HG03039 (cell line): ENCODE results near the gene MCRIP2.
"Not testable (repeated sequence)": the region's sequence is repeated elsewhere in the genome, so short reads cannot be mapped to it uniquely, and the experiment has no call there.

Source experiments
- ATAC-seq: cut with Tn5 transposase; IDR thresholded peaks from one replicate; pipeline ENCODE4 v1.9.1; 2021; ENCODE audit warnings: mild to moderate bottlenecking, moderate library complexity; ENCODE audit not compliant: unreplicated experiment

MCRIP2 gene, protein sequence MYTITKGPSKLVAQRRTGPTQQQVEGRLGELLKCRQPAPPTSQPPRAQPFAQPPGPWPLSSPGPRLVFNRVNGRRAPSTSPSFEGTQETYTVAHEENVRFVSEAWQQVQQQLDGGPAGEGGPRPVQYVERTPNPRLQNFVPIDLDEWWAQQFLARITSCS

GRCh38 chr16:641326-642188 lies at the start of gene MCRIP2:
TSS of gene MCRIP2 (plus strand) at chr16:641828. CDS start at chr16:641992, 164 bp downstream.
- ATAC-seq: peak; percentile 36

DNA sequence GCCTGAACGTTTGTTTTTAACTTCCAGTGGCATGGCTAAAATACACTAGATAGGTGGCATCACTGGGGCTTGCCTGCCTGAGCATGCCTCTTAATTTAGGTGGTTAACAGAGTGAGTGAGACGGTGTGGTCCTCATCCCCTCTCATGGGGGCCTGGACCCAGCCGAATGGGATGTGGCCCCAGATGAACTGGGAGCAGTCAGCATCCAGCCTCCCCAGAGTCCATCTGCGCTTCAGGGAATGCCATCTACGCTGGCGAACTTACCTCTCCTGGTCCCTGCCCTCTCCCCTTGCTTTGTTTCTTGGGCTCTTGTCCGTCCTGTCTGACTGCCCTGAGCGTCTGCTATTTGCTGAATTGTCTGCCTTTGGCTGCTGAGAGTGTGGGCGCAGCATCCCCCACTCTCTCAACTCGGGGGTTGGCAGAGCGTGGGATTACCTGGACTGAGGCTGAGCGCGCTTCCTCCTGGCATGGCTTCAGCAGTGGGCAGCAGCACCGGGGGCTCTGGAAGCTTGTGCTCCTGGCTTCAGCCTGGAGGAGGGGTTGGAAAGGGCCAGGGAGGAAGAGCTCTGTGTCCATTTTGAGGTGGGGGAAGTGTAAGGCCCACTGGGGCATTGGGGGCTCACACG lies 49.6 kb upstream of the MCRIP2 start:
- no peak for ATAC-seq

- ATAC-seq: no peak
These were observed 48.9 kb upstream of the MCRIP2 start for GRCh38 chr16:592518-593306.

- ATAC-seq: no peak
These were observed 48.2 kb upstream of the MCRIP2 start for GRCh38 chr16:593406-593805.

DNA sequence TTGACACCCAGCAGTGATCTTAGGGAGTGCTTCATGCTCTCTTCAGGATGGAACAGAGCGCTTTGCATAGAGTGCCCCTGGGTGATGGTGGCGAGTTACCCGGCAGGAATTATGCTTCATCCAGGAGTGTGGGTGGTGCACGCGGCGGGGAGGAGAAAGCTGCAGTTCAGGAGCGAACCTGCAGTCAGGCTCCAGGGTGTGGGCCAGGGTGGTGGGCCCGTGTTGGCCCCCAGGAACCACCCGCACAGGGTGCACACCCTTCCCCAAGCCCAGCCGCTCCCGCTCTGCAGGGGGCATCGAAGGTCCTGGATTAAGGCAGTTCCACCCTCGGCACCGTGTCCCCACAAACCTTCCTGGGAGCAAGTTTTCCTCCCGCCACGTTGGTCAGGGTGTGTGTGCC lies 47.8 kb upstream of the MCRIP2 start:
- no peak for ATAC-seq

DNA sequence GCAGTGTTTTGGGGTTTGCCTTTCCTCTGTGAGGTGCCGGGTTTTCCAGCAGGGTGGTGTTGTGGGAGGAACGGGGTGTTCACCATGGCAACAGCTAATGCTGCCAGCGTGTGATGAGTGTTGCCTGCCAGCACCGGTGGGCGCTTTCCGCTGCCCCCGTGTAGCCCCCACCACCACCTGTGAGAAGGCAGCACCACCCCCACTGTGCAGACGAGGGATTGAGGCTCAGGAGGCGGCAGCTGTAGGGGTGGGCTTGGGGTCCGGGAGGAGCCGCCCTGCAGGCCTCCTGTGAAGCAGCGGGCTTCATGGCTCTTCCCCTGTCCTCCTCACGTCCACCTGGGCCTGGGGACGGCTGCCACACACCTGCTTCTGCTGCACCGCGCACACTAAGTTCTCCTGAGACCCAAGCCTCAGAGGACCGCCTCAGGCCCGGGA lies 46.5 kb upstream of the MCRIP2 start:
- ATAC-seq: no peak

DNA sequence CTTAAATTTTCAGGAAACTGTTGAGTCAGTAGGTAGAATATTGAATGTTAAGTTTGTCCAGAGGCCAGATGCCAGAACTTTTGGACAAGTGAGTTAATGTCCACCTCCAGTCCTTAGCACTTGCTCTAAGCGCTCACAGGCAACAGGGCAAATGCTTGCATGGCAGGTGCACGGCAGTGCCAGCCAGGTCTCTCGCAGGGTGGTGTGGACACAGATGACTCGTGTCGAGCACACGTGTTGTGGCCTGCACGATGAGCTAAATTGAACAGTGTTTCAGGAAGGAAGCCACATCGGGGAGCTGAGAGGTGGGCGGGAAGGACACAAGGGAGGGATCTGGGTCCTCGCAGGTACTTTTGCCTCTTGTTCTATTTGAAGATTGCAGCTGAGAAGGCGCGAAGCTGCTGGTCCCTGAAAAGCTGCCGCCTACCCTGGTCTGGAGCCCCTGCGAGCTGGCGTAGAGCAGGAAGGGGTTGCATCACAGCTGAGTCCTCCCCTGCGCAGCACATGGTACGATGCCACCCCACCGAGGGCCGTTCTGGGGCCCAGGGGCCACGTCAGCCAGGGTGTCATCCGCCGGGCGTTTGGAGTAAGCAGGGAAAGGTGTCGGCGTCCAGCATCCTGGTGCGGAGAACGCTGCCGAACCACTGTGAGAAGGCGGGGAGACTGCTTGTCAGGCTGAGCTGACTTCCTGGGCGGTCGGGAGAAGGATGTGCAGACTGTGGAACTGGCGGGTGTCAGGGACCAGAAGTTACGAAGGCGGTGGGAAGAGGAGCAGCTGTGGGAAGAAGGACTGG lies 45.5 kb upstream of the MCRIP2 start:
- no peak for ATAC-seq

DNA sequence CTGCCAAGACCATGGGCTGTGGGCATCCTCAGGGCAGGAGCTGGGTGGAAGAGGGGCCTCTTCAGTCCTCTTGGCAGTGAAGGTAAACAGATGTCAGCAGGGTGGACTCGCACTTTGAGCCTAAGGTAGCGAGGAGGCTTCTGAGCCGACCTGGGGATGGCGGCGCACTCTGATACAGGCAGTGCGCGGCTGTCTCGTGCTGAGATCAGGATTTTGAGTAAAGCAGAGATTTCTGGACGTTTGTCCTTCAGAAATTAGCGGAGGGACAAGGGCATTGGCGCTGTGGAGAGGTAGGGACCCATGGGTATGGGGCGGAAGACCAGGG lies 44.9 kb upstream of the MCRIP2 start:
- ATAC-seq: no peak

DNA sequence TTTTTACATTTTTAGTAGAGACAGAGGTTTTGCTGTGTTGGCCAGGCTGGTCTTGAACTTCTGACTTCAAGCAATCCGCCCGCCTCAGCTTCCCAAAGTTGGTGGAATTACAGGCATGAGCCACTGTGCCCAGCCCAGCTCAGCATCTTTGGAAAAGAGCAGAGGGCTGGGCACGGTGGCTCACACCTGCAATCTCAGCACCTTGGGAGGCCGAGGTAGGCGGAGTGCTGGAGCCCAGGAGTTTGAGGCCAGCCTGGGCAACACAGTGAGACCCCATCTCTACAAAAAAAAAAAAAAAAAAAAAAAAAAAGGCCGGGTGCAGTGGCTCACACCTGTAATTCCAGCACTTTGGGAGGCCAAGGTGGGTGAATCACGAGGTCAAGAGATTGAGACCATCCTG lies 44.0 kb upstream of the MCRIP2 start:
- not testable (repeated sequence) for ATAC-seq

DNA sequence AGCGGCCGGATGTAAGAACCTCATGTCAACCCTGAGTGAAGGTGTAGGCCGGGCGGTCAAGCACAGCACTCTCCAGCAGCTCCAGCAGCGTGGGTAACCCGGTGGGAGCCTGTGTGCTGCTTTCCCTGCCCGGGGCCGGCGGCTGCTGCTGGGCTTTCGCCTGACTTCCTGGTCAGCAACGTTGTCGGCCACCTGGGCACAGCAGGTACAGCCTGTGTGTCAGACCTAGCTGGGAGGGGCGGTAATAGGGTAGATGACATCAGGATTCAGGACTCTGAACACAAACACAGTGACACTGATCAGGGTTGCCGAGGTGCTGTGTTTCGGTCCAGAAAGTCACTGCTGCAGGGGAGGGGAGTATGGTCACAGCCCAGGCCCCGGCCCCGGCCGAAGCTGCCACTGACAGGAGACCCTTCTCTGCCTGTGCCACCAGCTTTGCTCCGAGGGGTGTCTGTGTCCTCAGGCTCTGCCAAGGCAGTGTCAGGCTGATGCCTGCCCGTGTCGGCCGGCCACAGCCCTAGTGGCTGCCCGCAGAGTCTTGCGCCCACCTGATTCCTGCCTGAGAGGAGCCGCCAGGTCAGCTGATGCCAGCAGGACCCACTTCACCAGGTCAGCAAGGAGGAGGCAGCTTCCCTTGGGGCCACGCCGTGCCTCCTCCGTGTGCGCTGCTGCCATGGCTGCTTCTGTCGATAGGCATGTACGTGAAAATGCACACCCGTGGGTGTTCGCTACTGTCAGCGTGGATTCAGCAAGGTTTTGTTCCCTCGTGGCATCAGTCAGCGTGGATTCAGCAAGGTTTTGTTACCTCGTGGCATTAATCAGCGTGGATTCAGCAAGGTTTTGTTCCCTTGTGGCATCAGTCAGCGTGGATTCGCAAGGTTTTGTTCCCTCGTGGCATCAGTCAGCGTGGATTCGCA lies 42.5 kb upstream of the MCRIP2 start:
- ATAC-seq: no peak

DNA sequence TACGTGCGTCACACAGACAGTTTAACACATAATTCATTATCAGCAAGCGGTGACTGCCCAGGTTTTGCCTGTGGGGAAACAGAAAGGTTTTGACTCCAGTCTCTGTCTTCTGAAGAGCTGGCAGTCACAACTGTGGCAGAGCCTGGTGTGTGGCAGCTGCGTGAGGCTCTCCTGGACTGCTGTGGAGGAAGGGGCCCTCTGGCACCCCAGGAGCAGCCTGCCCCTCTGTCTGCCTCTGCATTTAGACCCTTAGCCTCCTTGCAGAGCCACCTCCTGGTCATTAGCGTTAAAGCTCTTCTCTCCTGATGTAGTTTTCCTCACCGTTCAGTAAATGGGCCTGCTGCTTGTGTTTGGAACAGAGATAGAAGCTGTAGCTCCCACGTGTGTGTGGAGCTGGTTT lies 40.8 kb upstream of the MCRIP2 start:
- ATAC-seq: no peak

- no peak for ATAC-seq
These were observed 37.7 kb upstream of the MCRIP2 start for GRCh38 chr16:603933-604332.

GRCh38 chr16:606656-607307 lies 34.8 kb upstream of the MCRIP2 start:
- ATAC-seq: no peak

DNA sequence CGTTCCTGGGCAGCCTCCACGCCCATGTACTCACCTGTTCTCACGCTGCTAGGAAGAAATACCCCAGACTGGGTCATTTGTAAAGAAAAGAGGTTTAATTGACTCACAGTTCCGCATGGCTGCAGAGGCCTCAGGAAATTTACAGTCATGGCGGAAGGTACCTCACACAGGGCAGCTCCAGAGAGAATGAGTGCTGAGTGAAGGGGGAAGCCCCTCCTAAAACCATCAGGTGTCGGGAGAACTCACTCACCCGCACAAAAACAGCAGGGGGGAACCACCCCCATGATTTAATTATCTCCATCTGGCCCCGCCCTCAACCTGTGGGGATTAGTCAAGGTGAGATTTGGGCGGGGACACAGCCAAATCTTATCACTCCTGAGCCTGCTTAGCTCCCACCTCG lies 33.6 kb upstream of the MCRIP2 start:
- no peak for ATAC-seq

DNA sequence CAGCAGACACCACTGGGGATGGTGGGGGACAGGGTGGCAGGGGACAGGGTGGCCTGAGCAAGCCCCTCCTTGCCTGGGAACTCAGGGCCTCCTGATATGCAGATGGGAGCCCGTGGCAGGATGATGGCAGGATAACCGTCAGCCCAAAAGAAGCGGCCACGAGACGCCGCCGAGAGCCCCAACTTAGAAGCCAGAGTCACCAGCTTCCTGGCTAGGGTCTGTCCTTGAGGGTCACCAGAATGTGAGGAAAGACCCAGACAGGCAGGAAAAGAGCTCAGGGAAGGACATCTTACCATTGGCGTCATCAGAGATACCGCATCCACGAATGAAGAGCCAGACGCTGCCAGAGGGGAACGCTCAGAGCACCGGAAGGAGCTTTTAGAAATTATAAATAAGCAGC lies 32.3 kb upstream of the MCRIP2 start:
- ATAC-seq: no peak

- ATAC-seq: no peak
These were observed 31.6 kb upstream of the MCRIP2 start for GRCh38 chr16:609984-610383.

GRCh38 chr16:610513-611381 lies 30.9 kb upstream of the MCRIP2 start:
- no peak for ATAC-seq

DNA sequence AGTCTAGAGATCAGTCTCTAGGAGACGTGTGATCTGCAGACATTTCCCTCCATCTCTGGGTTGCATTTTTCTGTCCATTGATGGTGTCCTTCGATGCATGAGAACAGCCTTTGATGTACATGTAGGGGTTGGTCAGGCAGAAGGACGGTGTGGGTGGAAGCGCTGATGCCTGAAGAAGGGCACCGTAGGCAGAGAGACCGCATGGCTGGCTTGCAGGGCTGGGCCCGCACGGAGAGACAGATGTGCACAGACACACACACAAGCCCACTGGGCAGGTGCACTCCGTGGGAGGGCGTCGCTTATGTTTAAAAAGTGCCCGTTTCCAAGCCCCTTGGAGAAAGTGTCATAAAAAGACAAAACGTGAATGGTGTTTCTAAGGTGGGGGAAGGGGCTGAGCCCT lies 26.5 kb upstream of the MCRIP2 start:
- ATAC-seq: no peak
